Colon (tissue), 2 donors: ENCODE measurements around the gene KCNJ9.

Experiments used
- FAIRE-seq: peaks from 2 replicates; lab custom pipeline; 2012; peaks lifted over from hg19 to GRCh38; lab: Jason Lieb, UNC
- donor health status: control.
- donor health status: control.

Gene KCNJ9

GRCh38 chr1:160066829-160067745 lies 14.3 kb upstream of the KCNJ9 start:
- no peak for FAIRE-seq

- no peak for FAIRE-seq
These were observed 13.1 kb upstream of the KCNJ9 start for GRCh38 chr1:160068225-160068624.

GRCh38 chr1:160069460-160070231 lies 11.7 kb upstream of the KCNJ9 start, which contains the start of gene KCNJ10:
TSS of gene KCNJ10 (minus strand) at chr1:160070160. CDS start at chr1:160042532, 27,628 bp downstream.
- FAIRE-seq, result no peak

- no peak for FAIRE-seq
These were observed 10.8 kb upstream of the KCNJ9 start for GRCh38 chr1:160070243-160071163.

- no peak for FAIRE-seq
These were observed 10.0 kb upstream of the KCNJ9 start for GRCh38 chr1:160071289-160071688.

- no peak for FAIRE-seq
These were observed 6.5 kb upstream of the KCNJ9 start for GRCh38 chr1:160074865-160075264.

GRCh38 chr1:160075836-160076235 lies 5.5 kb upstream of the KCNJ9 start:
- no peak for FAIRE-seq

GRCh38 chr1:160076295-160076694 lies 5.0 kb upstream of the KCNJ9 start:
- no peak for FAIRE-seq

GRCh38 chr1:160077486-160077885 lies 3.9 kb upstream of the KCNJ9 start:
- FAIRE-seq, result no peak

- no peak for FAIRE-seq
These were observed 2.7 kb upstream of the KCNJ9 start for GRCh38 chr1:160078512-160079195.

- FAIRE-seq, result no peak
These were observed 1.9 kb upstream of the KCNJ9 start for GRCh38 chr1:160079448-160079847.

- FAIRE-seq, result no peak
These were observed 797 bp upstream of the KCNJ9 start for GRCh38 chr1:160080381-160081100.

GRCh38 chr1:160082487-160082886 lies 1.1 kb downstream of the KCNJ9 start:
- no peak for FAIRE-seq

GRCh38 chr1:160082926-160083325 lies 1.6 kb downstream of the KCNJ9 start:
- no peak for FAIRE-seq

- no peak for FAIRE-seq
These were observed 2.8 kb downstream of the KCNJ9 start for GRCh38 chr1:160083968-160084770.

GRCh38 chr1:160084771-160085321 lies 3.5 kb downstream of the KCNJ9 start:
- no peak for FAIRE-seq

- no peak for FAIRE-seq
These were observed 4.5 kb downstream of the KCNJ9 start for GRCh38 chr1:160085686-160086455.

- FAIRE-seq, result no peak
These were observed 5.1 kb downstream of the KCNJ9 start for GRCh38 chr1:160086456-160086892.
